ENCODE data around the gene TMEM170B.

TMEM170B gene

DNA sequence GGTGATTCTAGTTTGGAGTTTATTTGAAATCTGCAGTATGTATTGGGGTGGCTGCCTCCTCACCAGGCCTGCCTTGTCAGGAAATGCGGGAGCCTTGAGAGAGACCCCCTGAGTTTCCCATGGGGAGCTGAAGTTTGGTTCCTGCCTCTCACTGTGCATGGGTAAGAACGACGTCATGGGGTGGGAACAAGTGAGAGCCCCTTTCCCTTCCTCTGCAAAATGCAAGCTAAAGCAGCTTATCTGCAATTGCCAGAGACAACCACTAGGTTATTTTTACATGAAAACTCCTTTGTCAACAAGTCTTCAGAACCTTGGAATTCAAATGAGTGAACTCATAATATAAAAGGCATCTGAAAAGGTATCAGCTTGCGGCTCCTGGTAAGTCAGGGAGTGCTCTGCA, 58.4 kb downstream of the TMEM170B start:
- no peak overlapping the region for H3K4me3 ChIP-seq (ENCODE audit: low read depth, low read length)
- DNase-seq (ENCODE audit: low read depth), result no peak
- TF ChIP-seq, protein P1, sequence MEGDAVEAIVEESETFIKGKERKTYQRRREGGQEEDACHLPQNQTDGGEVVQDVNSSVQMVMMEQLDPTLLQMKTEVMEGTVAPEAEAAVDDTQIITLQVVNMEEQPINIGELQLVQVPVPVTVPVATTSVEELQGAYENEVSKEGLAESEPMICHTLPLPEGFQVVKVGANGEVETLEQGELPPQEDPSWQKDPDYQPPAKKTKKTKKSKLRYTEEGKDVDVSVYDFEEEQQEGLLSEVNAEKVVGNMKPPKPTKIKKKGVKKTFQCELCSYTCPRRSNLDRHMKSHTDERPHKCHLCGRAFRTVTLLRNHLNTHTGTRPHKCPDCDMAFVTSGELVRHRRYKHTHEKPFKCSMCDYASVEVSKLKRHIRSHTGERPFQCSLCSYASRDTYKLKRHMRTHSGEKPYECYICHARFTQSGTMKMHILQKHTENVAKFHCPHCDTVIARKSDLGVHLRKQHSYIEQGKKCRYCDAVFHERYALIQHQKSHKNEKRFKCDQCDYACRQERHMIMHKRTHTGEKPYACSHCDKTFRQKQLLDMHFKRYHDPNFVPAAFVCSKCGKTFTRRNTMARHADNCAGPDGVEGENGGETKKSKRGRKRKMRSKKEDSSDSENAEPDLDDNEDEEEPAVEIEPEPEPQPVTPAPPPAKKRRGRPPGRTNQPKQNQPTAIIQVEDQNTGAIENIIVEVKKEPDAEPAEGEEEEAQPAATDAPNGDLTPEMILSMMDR (IDR thresholded peaks at IDR 0.05; ENCODE audit: control insufficient read depth, extremely low read depth, insufficient read depth), result no peak

DNA sequence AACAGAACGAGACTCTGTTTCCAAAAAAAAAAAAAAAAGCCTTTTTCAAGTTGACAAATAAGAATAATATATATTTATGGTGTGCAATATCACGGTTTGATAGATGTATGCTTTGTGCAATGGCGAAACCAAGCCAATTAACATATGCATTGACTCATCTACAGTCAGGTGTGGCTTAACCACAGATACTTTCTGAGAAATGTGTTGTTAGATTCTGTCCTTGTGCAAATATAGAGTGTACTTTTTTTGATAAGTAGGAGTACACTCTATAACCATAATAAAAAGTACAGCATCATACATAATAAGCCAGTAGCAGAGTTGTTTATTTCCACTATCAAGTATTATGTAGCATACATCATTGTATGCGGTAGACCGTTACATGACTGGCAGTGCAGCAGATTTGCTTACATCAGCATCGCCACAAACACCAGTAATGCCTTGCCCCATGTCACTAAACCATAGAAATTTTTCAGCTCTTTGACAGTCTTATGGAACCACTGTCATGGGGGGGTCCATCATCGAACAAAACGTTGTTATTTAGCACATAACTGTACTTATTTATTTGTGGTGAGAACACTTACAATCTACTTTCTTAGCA, 59.2 kb downstream of the TMEM170B start:
- H3K4me3 ChIP-seq (ENCODE audit: low read depth, low read length), result no peak overlapping the region
- DNase-seq (ENCODE audit: low read depth), result no peak
- TF ChIP-seq, protein P1 (IDR thresholded peaks at IDR 0.05; ENCODE audit: control insufficient read depth, extremely low read depth, insufficient read depth), result no peak

DNA sequence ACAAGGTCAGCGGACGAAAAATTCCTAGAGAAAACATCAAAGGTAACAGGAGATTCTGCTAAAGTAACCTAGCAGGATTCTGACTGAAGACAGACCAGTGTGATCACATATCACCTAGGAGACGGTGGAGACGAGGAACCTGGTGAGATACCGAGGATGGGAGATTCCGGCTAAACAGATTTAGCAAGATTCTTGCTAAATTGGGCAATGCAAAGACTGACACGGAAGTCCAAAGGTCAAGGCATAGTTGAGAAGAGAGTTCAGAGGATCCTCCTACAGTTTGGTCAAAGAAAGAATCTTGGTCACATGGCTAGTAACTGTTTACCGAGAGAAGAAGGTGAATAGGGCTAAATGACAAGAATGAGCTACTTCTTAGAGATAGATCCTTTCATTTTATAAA, 61.1 kb downstream of the TMEM170B start:
- H3K4me3 ChIP-seq (ENCODE audit: low read depth, low read length), result no peak overlapping the region
- TF ChIP-seq, protein P1 (IDR thresholded peaks at IDR 0.05; ENCODE audit: control insufficient read depth, extremely low read depth, insufficient read depth), result no peak
- DNase-seq (ENCODE audit: low read depth), result no peak

DNA sequence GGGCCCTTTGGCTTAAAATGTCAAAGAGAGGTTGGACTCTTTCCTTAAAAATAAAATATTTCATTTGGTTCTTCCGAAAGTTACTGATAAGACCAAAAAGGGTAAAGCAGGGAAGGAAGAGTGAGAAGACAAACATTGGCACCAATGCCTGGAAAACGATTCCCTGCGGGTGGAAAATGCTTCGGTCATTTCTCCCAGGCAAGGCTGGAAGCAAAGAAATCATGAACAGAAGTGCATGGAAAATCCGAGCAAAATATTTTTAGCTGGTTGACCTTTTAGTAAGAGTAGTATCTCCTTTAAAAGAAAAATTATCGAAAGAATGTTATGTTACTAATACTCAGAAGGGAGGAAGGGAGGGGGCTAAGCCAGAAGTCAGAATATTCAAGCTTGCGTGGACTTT, 62.7 kb downstream of the TMEM170B start:
- no peak for DNase-seq (ENCODE audit: low read depth)
- H3K4me3 ChIP-seq (ENCODE audit: low read depth, low read length), result no peak overlapping the region
- TF ChIP-seq, protein P1 (IDR thresholded peaks at IDR 0.05; ENCODE audit: control insufficient read depth, extremely low read depth, insufficient read depth), result no peak

DNA sequence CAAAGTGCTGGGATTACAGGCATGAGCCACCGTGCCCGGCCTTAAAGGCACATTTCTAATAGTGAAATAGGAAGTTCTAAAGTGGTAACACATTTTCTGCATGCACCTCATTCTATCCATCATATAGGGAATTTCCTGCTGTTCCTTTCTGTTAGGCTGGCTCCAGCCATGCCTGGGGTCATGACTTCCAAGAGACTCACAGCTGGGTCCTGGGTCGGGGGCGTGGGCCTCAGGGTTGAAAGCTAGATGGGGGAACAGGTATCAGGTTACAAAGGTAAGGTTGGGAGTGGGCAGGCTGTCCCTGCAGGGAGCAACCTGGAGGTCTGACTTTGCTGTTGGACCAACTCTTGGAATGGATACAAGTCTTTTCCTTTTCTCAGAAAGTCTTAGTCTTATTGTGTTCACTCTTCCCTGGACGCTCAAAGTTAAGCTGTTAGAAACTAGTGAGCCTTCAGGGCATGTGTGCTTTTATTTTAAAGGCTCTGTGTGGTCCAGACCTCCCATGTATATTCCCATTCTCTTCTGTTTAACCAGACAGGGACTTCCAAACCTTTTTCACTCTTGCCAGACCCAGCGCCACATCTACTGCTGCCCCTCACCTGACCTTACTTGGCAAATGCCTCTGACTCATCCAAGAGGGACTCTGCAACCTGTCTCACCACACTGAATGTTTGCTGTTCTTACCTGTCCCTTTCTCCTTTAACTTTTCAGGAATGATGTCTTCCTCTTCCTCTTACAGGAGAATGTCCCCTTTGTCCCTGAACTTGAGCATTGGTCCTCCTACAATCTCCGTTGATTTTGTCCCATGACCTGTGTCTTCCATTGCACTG, 64.4 kb downstream of the TMEM170B start:
- DNase-seq (ENCODE audit: low read depth), result no peak
- TF ChIP-seq, protein P1 (IDR thresholded peaks at IDR 0.05; ENCODE audit: control insufficient read depth, extremely low read depth, insufficient read depth), result no peak
- H3K4me3 ChIP-seq (ENCODE audit: low read depth, low read length), result no peak overlapping the region

DNA sequence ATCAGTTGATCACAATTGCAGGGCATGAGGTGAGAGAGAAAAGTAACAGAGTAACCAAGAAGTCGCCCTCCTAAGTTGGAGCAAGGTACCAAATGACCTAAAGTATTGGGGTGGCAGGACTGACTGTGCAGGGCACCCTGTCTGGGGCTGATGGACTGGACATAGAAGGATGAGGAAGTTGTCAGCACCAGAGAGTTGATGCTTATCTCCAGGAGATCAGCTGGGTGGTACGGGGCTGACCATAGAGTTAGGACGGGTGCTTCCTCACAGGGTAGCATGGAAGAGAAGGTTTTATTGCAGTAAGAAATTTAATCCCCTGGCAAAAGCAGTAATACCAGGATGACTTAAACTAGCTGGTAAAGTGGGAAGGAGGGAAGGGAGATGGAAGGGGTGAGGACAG, 66.7 kb downstream of the TMEM170B start:
- H3K4me3 ChIP-seq (ENCODE audit: low read depth, low read length), result no peak overlapping the region
- TF ChIP-seq, protein P1 (IDR thresholded peaks at IDR 0.05; ENCODE audit: control insufficient read depth, extremely low read depth, insufficient read depth), result no peak

More for the DNA sequence above, 66.7 kb downstream of the TMEM170B start:
- DNase-seq (ENCODE audit: low read depth), result no peak
